Fibroblast of skin of abdomen (primary cell): Measurements from ENCODE around the gene SPOCK3. TPM values are rescaled to one million over a fixed set of nuclear protein-coding genes. Genes with fewer than 3 reads are reported as not detected.
"Not testable (repeated sequence)": the region's sequence is repeated elsewhere in the genome, so short reads cannot be mapped to it uniquely, and the experiment has no call there.

Experiments
- DNase-seq: peaks from one replicate; pipeline ENCODE4 v3.0.0-alpha.2; 2013
- polyA plus RNA-seq, 2 experiments: library from polyadenylated mRNA; unstranded; fragments of 120-200 nt; gene quantifications; one replicate each; pipeline ENCODE4 v1.2.1, GENCODE V29; 2013; ENCODE audit not compliant: insufficient read length in 2 of 2

Gene SPOCK3
- not detected for polyA plus RNA-seq (2013, experiment 1 of 2; ENCODE audit: insufficient read length)
- 0.11 TPM for polyA plus RNA-seq (2013, experiment 2 of 2; ENCODE audit: insufficient read length)

GRCh38 chr4:167234316-167234881 is at the start of gene SPOCK3:
Gene SPOCK3 (minus strand): TSS chr4:167234494.
- DNase-seq = peak; percentile 22

- DNase-seq = no peak
Observed at GRCh38 chr4:167282171-167282864, 48.0 kb upstream of the SPOCK3 start.

- not testable (repeated sequence) for DNase-seq
Observed at GRCh38 chr4:167281545-167281944, 47.3 kb upstream of the SPOCK3 start.

- no peak for DNase-seq
Observed at GRCh38 chr4:167274351-167274750, 40.1 kb upstream of the SPOCK3 start.

- no peak for DNase-seq
Observed at GRCh38 chr4:167265231-167265630, 30.9 kb upstream of the SPOCK3 start.

GRCh38 chr4:167248271-167248670 is 14.0 kb upstream of the SPOCK3 start:
- DNase-seq = no peak

- no peak for DNase-seq
Observed at GRCh38 chr4:167239627-167240026, 5.3 kb upstream of the SPOCK3 start.

GRCh38 chr4:167238226-167238625 is 3.9 kb upstream of the SPOCK3 start:
- no peak for DNase-seq

- DNase-seq = peak; percentile 4
Observed at GRCh38 chr4:167233685-167234315, 494 bp downstream of the SPOCK3 start.

- no peak for DNase-seq
Observed at GRCh38 chr4:167232805-167233684, 1.2 kb downstream of the SPOCK3 start.

- no peak for DNase-seq
Observed at GRCh38 chr4:167230744-167231143, 3.5 kb downstream of the SPOCK3 start.

GRCh38 chr4:167222099-167222498 is 12.2 kb downstream of the SPOCK3 start:
- no peak for DNase-seq

GRCh38 chr4:167221084-167221483 is 13.2 kb downstream of the SPOCK3 start:
- DNase-seq = no peak

- no peak for DNase-seq
Observed at GRCh38 chr4:167218022-167218608, 16.2 kb downstream of the SPOCK3 start.

- DNase-seq = no peak
Observed at GRCh38 chr4:167216783-167217182, 17.5 kb downstream of the SPOCK3 start.

GRCh38 chr4:167210166-167210565 is 24.1 kb downstream of the SPOCK3 start:
- DNase-seq = no peak

- DNase-seq = peak; percentile 5
Observed at GRCh38 chr4:167196344-167197012, 37.8 kb downstream of the SPOCK3 start.

- no peak for DNase-seq
Observed at GRCh38 chr4:167190379-167190778, 43.9 kb downstream of the SPOCK3 start.

GRCh38 chr4:167185465-167185864 is 48.8 kb downstream of the SPOCK3 start:
- DNase-seq = no peak

- no peak for DNase-seq
Observed at GRCh38 chr4:167183036-167183435, 51.3 kb downstream of the SPOCK3 start.

- DNase-seq = no peak
Observed at GRCh38 chr4:167177925-167178324, 56.4 kb downstream of the SPOCK3 start.
